Measurements from ENCODE around the gene WASL. TPM values are rescaled to one million over a fixed set of nuclear protein-coding genes. Genes with fewer than 3 reads are reported as not detected.
A peak's percentile ranks its signal among the peaks of the same experiment; 100 is the strongest.
"Not testable (repeated sequence)": the region's sequence is repeated elsewhere in the genome, so short reads cannot be mapped to it uniquely, and the experiment has no call there.

Gene WASL
- 6.4 and 10.7 TPM in 2 replicates for total RNA-seq (2014; rRNA removed; shearing (Covaris generic))

DNA sequence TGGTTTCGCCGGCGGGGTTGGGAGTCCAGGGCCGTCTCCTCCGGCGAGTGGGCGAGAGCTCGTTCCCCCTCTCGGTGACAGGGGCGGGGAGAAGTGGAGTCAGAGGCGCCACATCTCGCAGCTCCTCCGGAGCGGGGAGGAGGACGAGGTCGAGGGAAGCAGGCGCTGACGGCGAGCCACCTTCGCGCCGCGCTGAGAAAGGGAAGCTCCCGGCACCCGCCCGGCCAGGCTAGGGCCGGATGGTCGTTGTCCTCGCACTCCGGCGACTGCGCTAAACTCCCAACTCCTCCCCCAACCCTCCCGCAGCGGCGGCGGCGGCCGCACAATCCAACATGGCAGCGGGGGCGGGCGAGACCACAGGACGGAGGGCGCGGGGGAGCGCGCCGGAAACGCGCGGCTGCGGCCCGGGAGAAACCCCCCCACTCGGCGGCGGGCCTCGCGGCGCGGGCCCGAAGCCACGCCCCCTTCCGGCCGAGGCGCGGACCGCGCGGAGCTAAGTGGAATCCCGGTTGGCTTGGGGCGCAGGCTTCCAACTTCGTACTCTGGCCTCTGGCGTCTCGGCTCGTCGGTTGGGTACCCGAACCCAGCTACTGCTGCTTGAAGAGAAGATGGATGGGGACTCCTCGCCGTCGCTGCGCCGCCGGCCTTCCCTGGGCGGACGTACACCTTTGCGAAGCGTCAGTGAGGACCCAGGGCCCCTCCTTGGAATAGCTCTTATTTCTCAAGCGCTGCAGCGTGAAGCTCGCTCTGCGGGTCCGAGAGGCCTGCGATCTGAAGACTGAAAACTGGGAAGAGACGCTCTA is at the start of gene WASL:
WASL (minus strand) TSS at position 270 of the 803 bp plus-strand sequence; CDS start at position 1, 269 bp downstream.
- Histone ChIP-seq H3K27me3 (replicated peaks) (no peaks in the 10 kb centered on the region), H3K27ac (peak within 1 kb of the TSS; percentile 89), H3K4me1 (replicated peaks) (peaks cover 20% of the 10 kb centered on the region; the same call in 1 of the 2 replicates), H3K4me3 (peak within 1 kb of the TSS; percentile 95), H3K36me3 (peaks cover 11% of the 10 kb centered on the region), H3K9me3 (replicated peaks) (no peaks in the 10 kb centered on the region)
- peak; percentile 88 to 95 for DNase-seq (ENCODE audit: low read depth in 1 of 2, low spot score in 2 of 2)

DNA sequence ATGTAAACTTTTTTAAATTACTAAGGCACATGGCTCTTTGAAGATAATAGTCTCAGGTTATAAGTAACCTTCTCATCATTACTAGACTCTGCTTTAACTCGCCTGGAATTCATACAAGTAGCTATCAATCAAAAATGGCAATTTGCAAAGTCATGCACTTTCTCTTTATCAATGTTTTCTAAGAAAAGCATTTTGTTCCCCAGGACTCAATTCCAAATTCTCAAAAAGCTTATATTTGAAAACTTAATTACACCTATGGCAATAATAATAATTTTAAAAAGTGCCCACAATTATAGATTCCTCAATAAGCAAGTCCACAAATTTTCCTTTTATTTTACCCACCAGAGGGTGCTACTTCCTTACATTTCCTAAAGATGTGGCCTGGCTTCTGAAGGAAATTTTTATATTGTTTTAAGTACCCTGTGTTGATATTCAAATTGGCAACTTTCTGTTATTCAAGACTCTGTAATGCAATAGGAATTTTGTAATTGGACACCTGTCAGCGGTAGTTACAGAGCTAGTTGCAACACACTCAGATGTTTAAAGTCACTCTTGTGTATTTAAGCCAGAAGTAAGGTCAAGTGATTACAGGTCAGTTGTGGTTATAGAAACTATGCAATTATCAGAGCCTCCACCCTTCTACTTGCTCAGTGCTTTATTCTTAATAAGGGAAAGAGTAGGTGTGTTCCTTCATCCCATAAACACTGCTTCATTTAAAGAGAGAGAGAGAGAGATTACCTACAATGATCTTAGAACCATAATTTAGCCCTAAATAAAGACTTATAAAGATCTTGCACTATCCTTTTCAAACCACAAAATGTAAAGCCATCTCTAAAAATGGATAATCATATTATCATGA is 49.1 kb upstream of the WASL start:
- Histone ChIP-seq H3K27ac (no peak overlapping the region), H3K4me3 (no peak overlapping the region), H3K4me1 (replicated peaks) (no peaks in the 10 kb centered on the region), H3K27me3 (replicated peaks) (no peaks in the 10 kb centered on the region), H3K36me3 (no peaks in the 10 kb centered on the region), H3K9me3 (replicated peaks) (no peaks in the 10 kb centered on the region)
- DNase-seq (ENCODE audit: low read depth in 1 of 2, low spot score in 2 of 2): peak in 1 of 2 experiments; percentile 32

DNA sequence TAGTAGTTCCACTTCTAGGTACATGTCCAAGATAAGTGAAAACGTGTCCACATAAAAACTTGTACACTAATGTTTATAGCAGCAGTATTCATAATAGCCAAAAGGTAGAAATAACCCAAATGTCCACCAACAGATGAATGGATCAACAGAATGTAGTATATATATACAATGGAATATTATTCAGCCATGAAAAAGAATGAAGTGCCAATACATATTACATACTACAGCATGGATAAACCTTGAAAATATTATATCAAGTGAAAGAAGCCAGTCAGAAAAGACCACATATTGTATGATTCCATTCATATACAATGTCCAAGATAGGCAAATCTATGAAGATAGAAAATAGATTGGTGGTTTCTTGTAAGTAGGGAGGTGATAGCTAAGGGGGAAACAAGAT is 47.8 kb upstream of the WASL start:
- Histone ChIP-seq H3K27ac (no peak overlapping the region), H3K27me3 (replicated peaks) (no peaks in the 10 kb centered on the region), H3K9me3 (replicated peaks) (no peaks in the 10 kb centered on the region), H3K4me1 (replicated peaks) (no peaks in the 10 kb centered on the region), H3K4me3 (no peak overlapping the region), H3K36me3 (no peaks in the 10 kb centered on the region)
- no peak for DNase-seq (ENCODE audit: low read depth in 1 of 2, low spot score in 2 of 2)

DNA sequence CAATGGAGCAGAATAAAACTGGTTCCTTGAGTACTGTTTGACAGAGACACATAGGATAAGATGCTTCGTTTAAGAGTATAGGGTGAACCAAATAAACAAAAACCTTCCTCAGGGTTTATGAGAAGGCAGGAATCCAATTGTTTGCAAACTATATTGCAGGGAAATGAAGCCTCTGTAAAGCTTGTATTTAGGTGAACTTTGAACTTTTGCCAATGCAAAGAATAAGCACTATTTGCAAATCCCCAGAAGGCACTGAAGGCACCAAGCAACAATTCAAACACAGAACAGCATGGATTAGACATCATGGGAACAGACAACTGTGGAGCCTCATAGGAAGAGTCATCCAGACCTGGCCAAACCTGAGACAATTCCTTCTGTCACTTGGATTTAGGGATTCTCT is 47.1 kb upstream of the WASL start:
- no peak overlapping the region for H3K27ac ChIP-seq
- no peaks in the 10 kb centered on the region for H3K9me3 ChIP-seq (replicated peaks)
- no peak for DNase-seq (ENCODE audit: low read depth in 1 of 2, low spot score in 2 of 2)
- no peaks in the 10 kb centered on the region for H3K4me1 ChIP-seq (replicated peaks)
- no peaks in the 10 kb centered on the region for H3K27me3 ChIP-seq (replicated peaks)
- no peak overlapping the region for H3K4me3 ChIP-seq
- no peaks in the 10 kb centered on the region for H3K36me3 ChIP-seq

DNA sequence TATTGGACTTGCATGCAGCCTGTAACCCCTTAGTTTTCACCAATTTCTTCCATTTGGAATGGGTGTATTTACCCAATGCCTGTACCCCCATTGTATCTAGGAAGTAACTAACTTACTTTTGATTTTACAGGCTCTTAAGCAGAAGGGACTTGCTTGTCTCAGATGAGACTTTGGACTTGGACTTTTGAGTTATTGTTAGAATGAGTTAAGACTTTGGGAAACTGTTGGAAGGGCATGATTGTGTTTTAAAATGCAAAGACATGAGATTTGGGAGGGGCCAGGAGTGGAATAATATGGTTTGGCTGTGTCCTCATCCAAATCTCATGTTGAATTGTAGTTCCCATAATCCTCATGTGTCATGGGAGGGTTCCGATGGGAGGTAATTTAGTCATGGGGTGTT is 46.3 kb upstream of the WASL start:
- not testable (repeated sequence) for H3K36me3 ChIP-seq; DNase-seq (ENCODE audit: low read depth in 1 of 2, low spot score in 2 of 2); H3K27me3 ChIP-seq (replicated peaks)

DNA sequence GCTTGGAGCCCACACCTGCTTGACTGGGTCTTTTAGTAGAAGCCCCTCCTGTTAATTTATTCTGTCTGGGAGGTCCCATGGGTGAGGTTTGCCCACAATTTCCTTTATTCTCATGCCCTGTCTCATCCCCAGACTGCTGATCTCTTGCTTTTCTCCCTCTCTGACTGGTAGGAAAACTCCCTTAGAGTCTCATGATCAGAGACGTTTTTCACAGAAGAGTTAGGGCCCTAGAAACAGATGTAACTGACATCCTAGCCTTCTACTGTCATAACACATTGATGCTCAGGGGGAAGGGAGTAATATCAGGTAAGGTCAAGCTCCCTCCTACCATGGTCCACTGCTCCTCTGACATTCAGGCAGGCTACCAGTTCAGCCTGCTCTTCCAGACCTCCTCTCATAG is 43.7 kb upstream of the WASL start:
- Histone ChIP-seq H3K9me3 (replicated peaks) (no peaks in the 10 kb centered on the region), H3K36me3 (no peaks in the 10 kb centered on the region), H3K27ac (no peak overlapping the region), H3K27me3 (replicated peaks) (no peaks in the 10 kb centered on the region), H3K4me1 (replicated peaks) (no peaks in the 10 kb centered on the region), H3K4me3 (no peak overlapping the region)
- no peak for DNase-seq (ENCODE audit: low read depth in 1 of 2, low spot score in 2 of 2)

More for the DNA sequence above, 46.3 kb upstream of the WASL start:
- H3K4me3 ChIP-seq; H3K27ac ChIP-seq; H3K9me3 ChIP-seq (replicated peaks); H3K4me1 ChIP-seq (replicated peaks): not testable (repeated sequence)

DNA sequence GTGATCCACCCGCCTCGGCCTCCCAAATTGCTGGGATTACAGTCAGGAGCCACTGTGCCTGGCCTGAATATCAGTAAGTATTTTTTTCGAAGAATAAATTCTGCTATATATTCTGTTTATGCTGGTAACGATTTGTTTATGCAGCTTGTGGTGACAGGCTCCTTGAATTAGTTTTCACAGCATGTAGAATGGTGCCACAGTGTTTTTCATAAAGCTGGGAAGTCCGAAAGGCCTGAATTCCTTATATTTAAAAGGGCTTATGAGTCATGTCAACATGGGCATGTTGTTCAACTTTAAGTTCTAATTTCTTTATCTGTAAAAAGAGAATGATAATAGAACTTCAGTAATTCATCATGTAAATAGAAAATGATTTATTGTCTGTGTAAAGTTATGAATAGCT is 42.2 kb upstream of the WASL start:
- H3K4me3 ChIP-seq: no peak overlapping the region

DNA sequence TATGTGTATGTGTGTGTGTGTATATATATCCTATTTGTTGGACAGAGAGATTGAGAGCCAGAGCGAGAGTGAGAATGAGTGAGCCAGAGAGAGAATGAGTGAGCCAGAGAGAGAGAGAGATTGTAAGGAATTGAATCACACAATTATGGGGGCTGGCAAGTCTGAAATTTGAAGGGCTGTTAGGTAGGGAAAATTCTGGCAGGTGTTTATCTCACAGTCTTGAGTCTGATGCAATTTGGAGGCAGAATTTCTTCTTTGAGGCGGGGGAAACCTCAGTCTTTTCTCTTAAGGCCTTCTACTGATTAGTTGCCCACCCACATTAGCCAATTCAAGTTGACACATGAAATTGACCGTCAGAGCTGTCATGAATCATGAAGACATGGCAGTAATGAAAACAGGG is 41.0 kb upstream of the WASL start:
- H3K4me1 ChIP-seq (replicated peaks): no peaks in the 10 kb centered on the region
- 0 out of 2 replicates have a peak, but pooled peaks cover 3% of the 10 kb centered on the region for H3K27me3 ChIP-seq (replicated peaks)
- no peaks in the 10 kb centered on the region for H3K36me3 ChIP-seq
- H3K4me3 ChIP-seq: no peak overlapping the region
- no peak overlapping the region for H3K27ac ChIP-seq
- no peak for DNase-seq (ENCODE audit: low read depth in 1 of 2, low spot score in 2 of 2)
- no peaks in the 10 kb centered on the region for H3K9me3 ChIP-seq (replicated peaks)

More for the DNA sequence above, 42.2 kb upstream of the WASL start:
- Histone ChIP-seq H3K27me3 (replicated peaks) (0 out of 2 replicates have a peak, but pooled peaks cover 3% of the 10 kb centered on the region), H3K4me1 (replicated peaks) (no peaks in the 10 kb centered on the region), H3K36me3 (no peaks in the 10 kb centered on the region), H3K27ac (no peak overlapping the region), H3K9me3 (replicated peaks) (no peaks in the 10 kb centered on the region)
- DNase-seq (ENCODE audit: low read depth in 1 of 2, low spot score in 2 of 2): no peak

DNA sequence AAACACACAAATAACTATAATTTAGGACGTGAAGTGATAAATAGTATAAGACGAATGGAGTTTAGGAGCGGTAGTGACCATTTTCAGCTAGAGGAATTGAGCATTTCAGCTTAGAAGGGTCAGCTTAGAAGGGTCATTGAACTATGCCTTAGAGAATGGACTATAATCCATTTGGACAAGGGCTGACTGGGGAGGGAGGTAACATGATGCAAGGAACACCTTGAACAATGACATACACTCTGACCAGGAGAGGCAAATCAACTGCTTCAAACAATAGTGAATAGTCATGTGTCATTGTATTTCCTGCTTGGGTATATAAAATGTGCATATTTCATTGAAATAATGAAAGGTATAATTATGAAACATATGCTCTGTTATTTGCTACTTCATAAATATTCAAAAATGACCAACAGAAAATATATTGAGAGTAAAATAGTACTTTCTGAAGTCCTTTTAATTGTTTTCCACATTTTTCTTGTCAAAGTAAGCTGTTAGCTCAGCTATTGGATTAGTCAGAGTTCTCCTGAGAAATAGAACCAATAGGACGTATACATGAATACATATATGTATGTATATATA is 40.5 kb upstream of the WASL start:
- DNase-seq (ENCODE audit: low read depth in 1 of 2, low spot score in 2 of 2): no peak
- no peak overlapping the region for H3K27ac ChIP-seq
- no peaks in the 10 kb centered on the region for H3K4me1 ChIP-seq (replicated peaks)
- 0 out of 2 replicates have a peak, but pooled peaks cover 3% of the 10 kb centered on the region for H3K27me3 ChIP-seq (replicated peaks)
- H3K4me3 ChIP-seq: no peak overlapping the region
- no peaks in the 10 kb centered on the region for H3K9me3 ChIP-seq (replicated peaks)
- no peaks in the 10 kb centered on the region for H3K36me3 ChIP-seq

DNA sequence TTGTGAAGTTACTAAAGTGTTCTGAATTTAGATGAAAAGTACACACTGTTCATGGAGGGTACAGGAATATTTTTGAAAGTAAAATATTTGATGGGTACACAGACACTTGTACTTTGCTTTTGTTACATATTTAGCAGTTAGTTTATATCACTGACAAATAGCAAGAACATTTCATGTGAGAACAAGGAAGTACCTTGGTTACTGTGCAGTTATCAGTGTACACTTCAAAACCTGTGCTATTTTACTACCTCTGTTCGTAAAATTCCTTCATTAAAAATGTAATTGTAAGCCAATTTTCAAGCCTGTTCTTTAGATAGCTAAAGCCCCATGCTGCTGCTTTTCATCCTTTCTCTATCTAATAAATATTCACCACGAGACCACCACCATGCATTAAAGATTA is 39.8 kb upstream of the WASL start:
- H3K27ac ChIP-seq: no peak overlapping the region
- 0 out of 2 replicates have a peak, but pooled peaks cover 3% of the 10 kb centered on the region for H3K27me3 ChIP-seq (replicated peaks)

DNA sequence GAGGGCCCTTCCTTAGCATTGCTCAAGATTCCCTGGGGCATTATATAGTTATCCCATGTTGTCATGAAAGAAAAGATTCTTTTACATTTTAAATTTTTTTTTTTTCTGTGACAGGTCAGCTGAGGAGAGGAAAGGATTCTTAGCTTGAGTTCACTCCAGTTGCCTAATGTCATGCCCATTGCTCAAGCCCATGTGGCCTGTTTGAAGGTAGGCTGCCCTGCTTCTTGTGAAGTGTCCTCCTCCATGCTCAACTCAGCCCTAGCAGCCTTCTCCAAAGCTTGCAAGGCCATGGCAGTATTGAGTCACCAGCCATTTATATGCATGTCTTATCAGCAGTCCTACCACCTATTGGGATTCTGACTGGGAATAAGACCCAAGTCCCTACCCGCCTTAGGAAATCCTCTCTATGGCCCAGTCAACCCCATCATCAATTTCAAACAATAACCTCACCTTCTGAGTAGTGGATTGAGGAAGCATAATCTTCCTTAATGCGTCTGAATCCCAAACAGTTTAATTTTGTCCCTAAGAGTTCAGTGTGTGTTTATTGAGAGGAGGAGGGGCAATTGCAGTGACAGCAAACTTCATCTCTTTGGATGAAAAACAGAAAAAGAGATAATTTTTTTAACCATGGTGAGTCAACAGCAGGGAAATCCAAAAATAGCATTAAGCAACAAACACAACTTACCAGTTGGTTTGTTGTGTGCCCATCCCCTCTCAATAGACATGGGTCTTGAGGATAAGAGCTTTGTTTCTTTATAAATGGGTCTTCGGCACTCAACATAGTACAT is 38.6 kb upstream of the WASL start:
- no peaks in the 10 kb centered on the region for H3K36me3 ChIP-seq
- no peak overlapping the region for H3K4me3 ChIP-seq
- H3K27me3 ChIP-seq (replicated peaks): 0 out of 2 replicates have a peak, but pooled peaks cover 3% of the 10 kb centered on the region
- DNase-seq (ENCODE audit: low read depth in 1 of 2, low spot score in 2 of 2): no peak
- no peaks in the 10 kb centered on the region for H3K9me3 ChIP-seq (replicated peaks)
- no peaks in the 10 kb centered on the region for H3K4me1 ChIP-seq (replicated peaks)
- no peak overlapping the region for H3K27ac ChIP-seq

More for the DNA sequence above, 39.8 kb upstream of the WASL start:
- H3K36me3 ChIP-seq: no peaks in the 10 kb centered on the region
- no peaks in the 10 kb centered on the region for H3K9me3 ChIP-seq (replicated peaks)
- no peaks in the 10 kb centered on the region for H3K4me1 ChIP-seq (replicated peaks)
- no peak for DNase-seq (ENCODE audit: low read depth in 1 of 2, low spot score in 2 of 2)
- H3K4me3 ChIP-seq: no peak overlapping the region

DNA sequence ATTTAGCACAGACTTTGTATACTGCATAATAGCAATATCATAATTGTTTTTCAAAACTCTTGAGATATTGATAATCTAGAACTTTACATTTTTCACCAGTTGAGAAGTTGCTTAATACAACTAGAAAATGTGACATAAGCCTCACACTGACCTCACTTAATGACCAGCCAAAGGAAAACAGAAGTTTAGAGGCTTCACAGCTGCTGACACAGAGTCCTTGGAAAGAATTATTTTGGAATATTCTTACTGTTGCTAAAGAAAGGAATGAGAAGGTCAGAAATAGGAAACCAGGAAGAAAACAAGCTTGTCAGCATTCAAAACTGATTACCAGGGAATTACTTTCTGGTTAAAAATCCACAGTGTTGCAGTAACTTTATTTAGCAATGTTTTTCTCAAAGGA is 35.5 kb upstream of the WASL start:
- H3K27me3 ChIP-seq (replicated peaks): 0 out of 2 replicates have a peak, but pooled peaks cover 3% of the 10 kb centered on the region
- H3K4me1 ChIP-seq (replicated peaks): no peaks in the 10 kb centered on the region
- H3K4me3 ChIP-seq: no peak overlapping the region
- no peaks in the 10 kb centered on the region for H3K9me3 ChIP-seq (replicated peaks)
- no peak overlapping the region for H3K27ac ChIP-seq
- H3K36me3 ChIP-seq: no peaks in the 10 kb centered on the region
- no peak for DNase-seq (ENCODE audit: low read depth in 1 of 2, low spot score in 2 of 2)

DNA sequence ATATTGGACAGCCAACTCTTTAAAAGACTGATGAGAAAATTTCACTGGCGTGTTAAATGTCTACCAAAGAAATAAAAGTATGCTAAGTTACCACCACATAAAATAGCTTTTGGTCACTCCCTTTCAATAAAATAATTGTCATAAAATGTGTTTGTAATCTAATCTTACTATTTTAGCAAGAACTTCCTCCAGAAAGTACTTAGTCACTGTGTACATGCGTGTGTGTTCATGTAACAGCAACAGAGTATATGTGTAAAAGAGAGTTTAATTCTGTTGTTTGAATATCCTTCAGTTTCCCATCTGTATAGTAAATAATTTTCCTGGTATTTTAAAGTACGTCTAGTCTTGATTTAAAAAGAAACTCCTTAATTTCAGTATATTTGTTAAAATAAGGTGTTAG is 35.0 kb upstream of the WASL start:
- H3K27me3 ChIP-seq (replicated peaks): 0 out of 2 replicates have a peak, but pooled peaks cover 3% of the 10 kb centered on the region
- no peak overlapping the region for H3K27ac ChIP-seq
- no peaks in the 10 kb centered on the region for H3K36me3 ChIP-seq
- no peaks in the 10 kb centered on the region for H3K9me3 ChIP-seq (replicated peaks)
- no peak for DNase-seq (ENCODE audit: low read depth in 1 of 2, low spot score in 2 of 2)
- H3K4me3 ChIP-seq: no peak overlapping the region
- H3K4me1 ChIP-seq (replicated peaks): no peaks in the 10 kb centered on the region
